ENCODE results near the gene TMA16. TPM values are rescaled to one million over a fixed set of nuclear protein-coding genes. Genes with fewer than 3 reads are reported as not detected.

TMA16 gene
- total RNA-seq, 6 experiments from 2014 or later = 25.6 to 36.9 (median 32.5) TPM

GRCh38 chr4:163489929-163490328, 4.6 kb upstream of the TMA16 start:
- Mint-ChIP-seq H3K27ac (no peak overlapping the region), H3K9me3 (no peaks in the 10 kb centered on the region), H3K36me3 (ENCODE audit: low read depth) (no peaks in the 10 kb centered on the region), H3K4me3 (no peak overlapping the region), H3K4me1 (ENCODE audit: low read depth) (peaks cover 8% of the 10 kb centered on the region), H3K27me3 (ENCODE audit: insufficient read depth) (peaks cover 15% of the 10 kb centered on the region)
- TF ChIP-seq CTCF (IDR thresholded peaks at IDR 0.05) = no peak
- no peak for DNase-seq

GRCh38 chr4:163492951-163493504, 1.5 kb upstream of the TMA16 start:
- Mint-ChIP-seq H3K27ac (peak overlapping the region; percentile 100; the same call in 1 of the 2 replicates), H3K27me3 (ENCODE audit: insufficient read depth) (peaks cover 12% of the 10 kb centered on the region), H3K4me1 (ENCODE audit: low read depth) (peaks cover 30% of the 10 kb centered on the region), H3K36me3 (ENCODE audit: low read depth) (peaks cover 9% of the 10 kb centered on the region), H3K9me3 (no peaks in the 10 kb centered on the region), H3K4me3 (peak overlapping the region; percentile 100)
- no peak for TF ChIP-seq CTCF (IDR thresholded peaks at IDR 0.05)
- no peak for DNase-seq

GRCh38 chr4:163493643-163494359, 689 bp upstream of the TMA16 start:
- peaks cover 9% of the 10 kb centered on the region for H3K36me3 Mint-ChIP-seq (ENCODE audit: low read depth)
- peaks cover 31% of the 10 kb centered on the region for H3K4me1 Mint-ChIP-seq (ENCODE audit: low read depth)
- no peak for DNase-seq
- peaks cover 9% of the 10 kb centered on the region for H3K27me3 Mint-ChIP-seq (ENCODE audit: insufficient read depth)
- H3K4me3 Mint-ChIP-seq = peak overlapping the region; percentile 100
- no peak for TF ChIP-seq CTCF (IDR thresholded peaks at IDR 0.05)
- peak overlapping the region; percentile 100 for H3K27ac Mint-ChIP-seq
- H3K9me3 Mint-ChIP-seq = no peaks in the 10 kb centered on the region

- Mint-ChIP-seq H3K27me3 (ENCODE audit: insufficient read depth) (peaks cover 3% of the 10 kb centered on the region; the same call in 1 of the 2 replicates), H3K36me3 (ENCODE audit: low read depth) (peaks cover 9% of the 10 kb centered on the region), H3K4me1 (ENCODE audit: low read depth) (peaks cover 31% of the 10 kb centered on the region), H3K4me3 (peak overlapping the region; percentile 100), H3K27ac (peak overlapping the region; percentile 80), H3K9me3 (no peaks in the 10 kb centered on the region)
- TF ChIP-seq CTCF (IDR thresholded peaks at IDR 0.05) = no peak
- no peak for DNase-seq
Observed at GRCh38 chr4:163495900-163496299, 1.4 kb downstream of the TMA16 start.

GRCh38 chr4:163500586-163500985, 6.1 kb downstream of the TMA16 start:
- peaks cover 45% of the 10 kb centered on the region for H3K4me1 Mint-ChIP-seq (ENCODE audit: low read depth)
- no peak overlapping the region for H3K4me3 Mint-ChIP-seq
- no peaks in the 10 kb centered on the region for H3K9me3 Mint-ChIP-seq
- TF ChIP-seq CTCF (IDR thresholded peaks at IDR 0.05) = no peak
- DNase-seq = no peak
- H3K27me3 Mint-ChIP-seq (ENCODE audit: insufficient read depth) = no peaks in the 10 kb centered on the region
- H3K27ac Mint-ChIP-seq = no peak overlapping the region
- H3K36me3 Mint-ChIP-seq (ENCODE audit: low read depth) = peaks cover 13% of the 10 kb centered on the region

All from HFFc6 (cell line).